Activated naive CD4-positive, alpha-beta T cell treated with anti-CD3 and anti-CD28 coated beads, Interleukin-2, amount 50 U/mL, for 24 hours (primary cell): ENCODE results near the gene CNTNAP3B.
"Not testable (repeated sequence)": the region's sequence is repeated elsewhere in the genome, so short reads cannot be mapped to it uniquely, and the experiment has no call there.

Experiments used
- H3K27ac Mint-ChIP-seq: one replicate; pipeline ENCODE4 v1.8.0; 2021; ENCODE audit warnings: mild to moderate bottlenecking, mixed read lengths
- H3K27me3 Mint-ChIP-seq: one replicate; pipeline ENCODE4 v1.8.0; 2021; ENCODE audit warnings: mixed read lengths
- H3K36me3 Mint-ChIP-seq: one replicate; pipeline ENCODE4 v1.8.0; 2021; ENCODE audit warnings: mixed read lengths
- H3K4me1 Mint-ChIP-seq: one replicate; pipeline ENCODE4 v1.8.0; 2021; ENCODE audit warnings: mixed read lengths
- H3K4me3 Mint-ChIP-seq: one replicate; pipeline ENCODE4 v1.8.0; 2021; ENCODE audit warnings: mild to moderate bottlenecking, mixed read lengths
- H3K9me3 Mint-ChIP-seq: one replicate; pipeline ENCODE4 v1.8.0; 2021; ENCODE audit warnings: mixed read lengths

Gene CNTNAP3B

GRCh38 chr9:42018220-42018922 is 110.9 kb downstream of the CNTNAP3B start:
- H3K27ac Mint-ChIP-seq, H3K4me3 Mint-ChIP-seq, H3K9me3 Mint-ChIP-seq, H3K27me3 Mint-ChIP-seq, H3K4me1 Mint-ChIP-seq, H3K36me3 Mint-ChIP-seq: not testable (repeated sequence)

- H3K4me1 Mint-ChIP-seq, H3K27ac Mint-ChIP-seq, H3K4me3 Mint-ChIP-seq, H3K36me3 Mint-ChIP-seq, H3K9me3 Mint-ChIP-seq, H3K27me3 Mint-ChIP-seq: not testable (repeated sequence)
Measured at GRCh38 chr9:42014317-42014716, 114.9 kb downstream of the CNTNAP3B start.

GRCh38 chr9:41991607-41992006 is 137.6 kb downstream of the CNTNAP3B start:
- H3K27ac Mint-ChIP-seq, result not testable (repeated sequence)

GRCh38 chr9:41980271-41980670 is 149.0 kb downstream of the CNTNAP3B start:
- not testable (repeated sequence) for H3K27me3 Mint-ChIP-seq, H3K9me3 Mint-ChIP-seq, H3K36me3 Mint-ChIP-seq, H3K27ac Mint-ChIP-seq, H3K4me1 Mint-ChIP-seq, H3K4me3 Mint-ChIP-seq

More at GRCh38 chr9:41991607-41992006, 137.6 kb downstream of the CNTNAP3B start:
- not testable (repeated sequence) for H3K36me3 Mint-ChIP-seq, H3K4me1 Mint-ChIP-seq, H3K9me3 Mint-ChIP-seq, H3K4me3 Mint-ChIP-seq, H3K27me3 Mint-ChIP-seq

DNA sequence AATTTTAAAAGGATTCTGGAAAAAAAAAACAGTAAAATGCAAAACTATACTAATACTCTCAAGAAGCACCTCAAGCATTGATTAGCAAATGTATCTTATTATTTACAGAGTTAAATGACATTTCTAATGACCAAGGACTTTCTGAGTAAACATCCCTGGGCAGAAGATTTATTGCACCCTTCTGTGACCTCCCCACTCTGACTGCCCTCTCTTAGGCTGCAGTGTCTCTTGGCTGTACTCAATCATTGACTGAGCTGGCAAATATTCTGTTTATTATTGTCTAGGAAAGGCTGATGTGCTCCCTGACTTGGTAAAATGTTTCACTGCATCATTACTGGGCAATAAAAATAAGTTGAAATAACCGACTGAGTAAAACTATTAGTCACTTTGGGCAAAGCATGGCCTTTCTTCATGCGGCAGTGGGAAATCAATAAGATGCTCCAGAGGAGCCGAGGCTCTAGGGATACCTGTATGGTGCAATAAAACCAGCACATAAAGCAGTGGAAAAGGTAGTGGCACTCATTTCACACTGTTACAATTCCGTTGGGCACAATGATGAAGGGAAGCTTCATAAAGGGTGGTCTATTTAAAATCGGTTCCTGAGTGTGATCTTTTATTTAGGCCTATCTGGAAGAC is 151.1 kb downstream of the CNTNAP3B start:
- H3K27me3 Mint-ChIP-seq, H3K9me3 Mint-ChIP-seq, H3K27ac Mint-ChIP-seq, H3K4me1 Mint-ChIP-seq, H3K36me3 Mint-ChIP-seq, H3K4me3 Mint-ChIP-seq: not testable (repeated sequence)

DNA sequence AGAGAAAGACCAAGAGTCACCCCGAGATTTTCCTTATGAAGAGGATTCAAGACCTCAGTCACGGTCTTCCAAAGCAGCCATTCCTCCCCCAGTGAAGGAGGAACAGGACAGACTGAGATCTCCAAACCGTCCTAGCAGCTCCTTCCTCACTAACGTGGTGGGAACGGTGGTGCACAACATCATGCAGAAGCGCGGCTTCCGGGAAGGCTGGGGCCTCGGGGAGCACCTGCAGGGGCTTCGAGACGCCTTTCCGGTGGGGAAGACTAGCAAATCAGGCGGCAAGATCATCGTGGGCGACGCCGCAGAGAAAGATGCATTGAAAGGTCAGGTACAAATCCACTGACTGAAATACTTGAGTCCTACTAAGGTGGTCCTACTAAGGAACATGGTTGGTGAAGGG is 154.3 kb downstream of the CNTNAP3B start:
- not testable (repeated sequence) for H3K36me3 Mint-ChIP-seq, H3K27me3 Mint-ChIP-seq, H3K4me3 Mint-ChIP-seq, H3K27ac Mint-ChIP-seq, H3K4me1 Mint-ChIP-seq, H3K9me3 Mint-ChIP-seq

- H3K27me3 Mint-ChIP-seq, H3K9me3 Mint-ChIP-seq, H3K4me1 Mint-ChIP-seq, H3K4me3 Mint-ChIP-seq, H3K36me3 Mint-ChIP-seq, H3K27ac Mint-ChIP-seq: not testable (repeated sequence)
Measured at GRCh38 chr9:41953007-41953406, 176.2 kb downstream of the CNTNAP3B start.

GRCh38 chr9:41941738-41942137 is 187.5 kb downstream of the CNTNAP3B start:
- not testable (repeated sequence) for H3K9me3 Mint-ChIP-seq, H3K4me1 Mint-ChIP-seq, H3K36me3 Mint-ChIP-seq, H3K27me3 Mint-ChIP-seq, H3K27ac Mint-ChIP-seq, H3K4me3 Mint-ChIP-seq

DNA sequence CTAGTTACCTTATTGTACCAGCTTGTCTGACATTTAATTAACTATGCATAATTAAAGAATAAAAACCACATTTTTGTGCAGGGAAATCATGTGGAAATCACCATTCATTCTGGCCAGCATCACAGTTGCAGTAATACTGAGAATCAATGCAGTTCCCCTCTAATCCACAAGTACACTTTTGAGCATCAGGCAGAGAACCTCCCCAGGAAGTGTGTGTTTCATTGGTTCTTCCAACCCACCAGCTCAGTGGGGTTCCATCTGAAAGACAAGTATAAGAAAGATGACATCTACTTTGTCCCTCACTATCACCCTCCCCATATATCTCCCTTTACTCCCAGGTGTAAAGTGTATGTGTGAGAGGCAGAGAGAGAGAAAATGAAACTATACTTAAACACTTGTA is 191.1 kb downstream of the CNTNAP3B start:
- not testable (repeated sequence) for H3K27ac Mint-ChIP-seq, H3K4me1 Mint-ChIP-seq, H3K9me3 Mint-ChIP-seq, H3K36me3 Mint-ChIP-seq, H3K27me3 Mint-ChIP-seq, H3K4me3 Mint-ChIP-seq

- H3K27ac Mint-ChIP-seq, H3K4me1 Mint-ChIP-seq, H3K9me3 Mint-ChIP-seq, H3K4me3 Mint-ChIP-seq, H3K27me3 Mint-ChIP-seq, H3K36me3 Mint-ChIP-seq: not testable (repeated sequence)
Measured at GRCh38 chr9:41935727-41936126, 193.5 kb downstream of the CNTNAP3B start.

DNA sequence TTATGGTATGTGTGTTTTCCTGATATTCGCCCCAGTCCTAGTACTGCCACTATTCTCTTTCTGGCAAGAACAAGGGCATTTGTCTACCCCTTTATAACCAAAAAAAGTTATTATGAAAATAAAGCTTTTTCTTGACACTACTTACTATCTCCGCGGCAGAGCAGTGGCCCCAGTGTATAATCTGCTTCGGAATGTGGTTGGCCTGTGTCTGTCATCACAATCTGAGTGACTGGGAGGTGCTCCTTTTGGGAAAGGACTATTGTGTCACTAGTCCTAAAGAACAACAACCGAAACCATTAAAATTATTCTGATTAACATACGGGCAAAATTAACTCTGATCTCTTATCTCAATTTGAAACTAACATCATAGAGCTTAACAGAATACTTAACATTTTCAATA is 200.1 kb downstream of the CNTNAP3B start:
- H3K36me3 Mint-ChIP-seq, H3K27ac Mint-ChIP-seq, H3K27me3 Mint-ChIP-seq, H3K9me3 Mint-ChIP-seq, H3K4me3 Mint-ChIP-seq, H3K4me1 Mint-ChIP-seq: not testable (repeated sequence)

- H3K27ac Mint-ChIP-seq, H3K9me3 Mint-ChIP-seq, H3K27me3 Mint-ChIP-seq, H3K36me3 Mint-ChIP-seq, H3K4me1 Mint-ChIP-seq, H3K4me3 Mint-ChIP-seq: not testable (repeated sequence)
Measured at GRCh38 chr9:41917374-41917773, 211.9 kb downstream of the CNTNAP3B start.

DNA sequence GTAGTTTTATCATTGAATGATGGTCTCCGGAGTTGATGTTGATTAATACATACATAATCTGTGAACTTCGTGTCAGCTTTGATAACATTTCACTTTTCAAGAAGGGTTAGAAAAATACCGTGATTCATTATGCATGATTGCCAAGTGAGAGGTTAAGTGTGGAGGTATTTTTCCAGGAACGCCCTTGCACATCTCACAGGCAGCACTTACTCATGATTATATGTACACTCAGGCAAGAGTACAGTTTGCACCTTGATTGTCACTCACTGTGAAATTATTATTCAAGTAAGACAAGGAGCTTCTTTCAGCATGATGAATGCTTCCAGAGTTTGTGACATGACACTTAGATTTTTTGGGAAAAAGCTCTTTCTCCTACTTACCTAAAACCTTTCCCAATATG is 223.7 kb downstream of the CNTNAP3B start:
- H3K9me3 Mint-ChIP-seq, H3K4me3 Mint-ChIP-seq, H3K27me3 Mint-ChIP-seq, H3K27ac Mint-ChIP-seq, H3K36me3 Mint-ChIP-seq, H3K4me1 Mint-ChIP-seq: not testable (repeated sequence)

DNA sequence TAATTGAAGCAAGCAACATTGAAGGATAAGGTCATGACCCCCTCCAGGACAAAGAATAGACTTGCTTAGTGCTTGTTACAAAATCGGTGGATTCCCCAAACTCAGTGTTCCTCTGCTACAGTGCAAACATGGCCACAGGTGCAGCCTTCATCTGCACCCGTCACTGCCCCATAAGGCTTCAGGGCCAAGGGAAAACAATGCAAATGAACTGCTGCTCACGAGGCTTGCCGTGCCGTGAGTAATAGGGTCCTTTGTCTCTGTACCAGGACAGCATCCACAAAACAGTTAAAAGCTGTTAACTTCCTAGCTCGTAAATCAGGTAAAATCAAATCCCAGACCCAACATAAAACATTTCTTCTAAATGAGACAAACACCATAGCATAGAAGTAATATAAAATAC is 226.5 kb downstream of the CNTNAP3B start:
- H3K9me3 Mint-ChIP-seq, H3K4me3 Mint-ChIP-seq, H3K36me3 Mint-ChIP-seq, H3K4me1 Mint-ChIP-seq, H3K27me3 Mint-ChIP-seq, H3K27ac Mint-ChIP-seq: not testable (repeated sequence)

DNA sequence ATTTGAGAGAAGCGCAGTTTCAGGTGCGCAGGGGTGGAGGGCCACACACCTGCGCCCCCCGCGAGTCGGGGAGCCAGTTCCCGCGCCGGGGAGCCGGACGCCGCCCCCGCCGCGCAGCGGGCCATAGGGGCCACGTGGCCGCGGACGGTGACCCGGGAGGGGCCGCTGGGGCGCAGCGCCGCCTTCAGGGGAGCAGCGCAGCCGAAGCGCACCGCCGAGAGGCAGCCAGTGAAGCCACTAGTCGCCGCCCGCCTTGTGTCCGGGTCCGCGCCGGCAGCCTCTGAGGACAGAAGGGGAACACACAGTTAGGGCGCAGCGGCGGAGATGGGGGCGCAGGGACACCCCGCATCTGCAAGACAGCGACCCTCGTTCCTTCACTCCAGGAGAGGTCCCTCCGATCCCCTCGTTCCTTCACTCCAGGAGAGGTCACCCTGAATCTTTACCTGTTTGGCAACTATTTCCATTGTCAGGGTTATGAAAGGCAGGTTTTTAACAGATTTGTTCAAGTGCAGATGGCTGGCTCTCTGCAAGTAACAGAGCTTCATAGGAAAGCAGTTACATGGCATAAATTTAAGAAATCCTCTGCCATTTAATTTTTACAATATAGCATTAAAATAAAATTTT is 230.4 kb downstream of the CNTNAP3B start:
- H3K4me3 Mint-ChIP-seq, H3K4me1 Mint-ChIP-seq, H3K36me3 Mint-ChIP-seq, H3K9me3 Mint-ChIP-seq, H3K27me3 Mint-ChIP-seq, H3K27ac Mint-ChIP-seq: not testable (repeated sequence)

DNA sequence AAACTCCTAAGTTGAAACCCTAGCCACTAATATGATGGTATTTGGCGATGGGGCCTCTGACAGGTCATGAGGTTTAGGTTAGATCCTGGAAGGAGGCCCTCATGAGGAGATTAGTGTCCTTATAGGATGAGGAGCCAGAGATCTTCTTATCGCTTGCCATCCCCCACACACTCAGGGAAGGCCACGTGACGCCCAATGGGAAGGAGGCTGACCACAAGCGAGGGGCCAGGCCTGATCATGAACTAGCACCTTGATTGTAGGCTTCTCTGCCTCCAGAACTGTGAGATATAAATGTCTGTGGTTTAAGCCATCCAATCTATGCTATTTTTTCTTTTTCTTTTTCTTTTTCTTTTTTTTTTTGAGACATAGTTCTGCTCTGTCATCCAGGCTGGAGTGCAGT is 254.7 kb downstream of the CNTNAP3B start:
- H3K36me3 Mint-ChIP-seq, H3K4me1 Mint-ChIP-seq, H3K27ac Mint-ChIP-seq, H3K4me3 Mint-ChIP-seq, H3K9me3 Mint-ChIP-seq, H3K27me3 Mint-ChIP-seq: not testable (repeated sequence)

DNA sequence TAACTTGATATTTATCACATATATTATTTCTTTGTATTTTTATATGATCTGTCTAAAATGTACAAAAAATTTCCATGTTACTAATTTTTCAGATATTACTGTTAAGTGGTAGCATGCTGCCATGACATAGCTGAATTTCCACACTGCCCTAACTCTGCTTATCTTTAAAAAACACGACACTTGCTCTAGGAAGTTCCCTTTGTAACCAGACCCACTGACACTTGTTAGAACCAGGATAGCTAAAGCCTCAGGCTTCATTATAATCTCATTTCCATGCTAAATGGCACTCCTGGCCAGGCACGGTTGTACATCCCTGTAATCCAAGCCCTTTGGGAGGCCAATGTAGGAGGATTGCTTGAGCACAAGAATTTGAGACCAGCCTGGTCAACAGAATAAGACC is 273.8 kb downstream of the CNTNAP3B start:
- H3K36me3 Mint-ChIP-seq, H3K9me3 Mint-ChIP-seq, H3K27ac Mint-ChIP-seq, H3K27me3 Mint-ChIP-seq, H3K4me1 Mint-ChIP-seq, H3K4me3 Mint-ChIP-seq: not testable (repeated sequence)
